OCI-LY1 (cell line): ENCODE data around the gene MAP7D1.

Experiments used
- EZH2 ChIP-seq: fragments of 200-600 bp; sonication (generic), shearing (Covaris generic); IDR thresholded peaks from 2 replicates; pipeline ENCODE4 v1.8.0; 2017; ENCODE audit warnings: borderline replicate concordance, mixed run types, mild to moderate bottlenecking, antibody characterized with exemption, low read length, moderate library complexity, mixed read lengths
- TF ChIP-seq, protein P1 (sequence below): fragments of 200-600 bp; sonication (generic), shearing (Covaris generic); IDR thresholded peaks from 2 replicates; pipeline ENCODE4 v1.5.1; 2017; ENCODE audit warnings: mild to moderate bottlenecking, antibody characterized with exemption, low read length, moderate library complexity, mixed read lengths

GRCh38 chr1:36187800-36188593, 32.0 kb downstream of the MAP7D1 start:
- TF ChIP-seq, protein P1, sequence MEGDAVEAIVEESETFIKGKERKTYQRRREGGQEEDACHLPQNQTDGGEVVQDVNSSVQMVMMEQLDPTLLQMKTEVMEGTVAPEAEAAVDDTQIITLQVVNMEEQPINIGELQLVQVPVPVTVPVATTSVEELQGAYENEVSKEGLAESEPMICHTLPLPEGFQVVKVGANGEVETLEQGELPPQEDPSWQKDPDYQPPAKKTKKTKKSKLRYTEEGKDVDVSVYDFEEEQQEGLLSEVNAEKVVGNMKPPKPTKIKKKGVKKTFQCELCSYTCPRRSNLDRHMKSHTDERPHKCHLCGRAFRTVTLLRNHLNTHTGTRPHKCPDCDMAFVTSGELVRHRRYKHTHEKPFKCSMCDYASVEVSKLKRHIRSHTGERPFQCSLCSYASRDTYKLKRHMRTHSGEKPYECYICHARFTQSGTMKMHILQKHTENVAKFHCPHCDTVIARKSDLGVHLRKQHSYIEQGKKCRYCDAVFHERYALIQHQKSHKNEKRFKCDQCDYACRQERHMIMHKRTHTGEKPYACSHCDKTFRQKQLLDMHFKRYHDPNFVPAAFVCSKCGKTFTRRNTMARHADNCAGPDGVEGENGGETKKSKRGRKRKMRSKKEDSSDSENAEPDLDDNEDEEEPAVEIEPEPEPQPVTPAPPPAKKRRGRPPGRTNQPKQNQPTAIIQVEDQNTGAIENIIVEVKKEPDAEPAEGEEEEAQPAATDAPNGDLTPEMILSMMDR: peak; percentile 91
- TF ChIP-seq EZH2: no peak
